Esophagus (tissue), 2 donors: ENCODE results near the gene CBY3. TPM values are rescaled to one million over a fixed set of nuclear protein-coding genes. Genes with fewer than 3 reads are reported as not detected.
"Not testable (repeated sequence)": the region's sequence is repeated elsewhere in the genome, so short reads cannot be mapped to it uniquely, and the experiment has no call there.

Experiments
- H3K27ac ChIP-seq, 2 donors: one replicate each; pipeline ENCODE4 v1.5.1; 2013; ENCODE audit warnings: low read depth in 2 of 2, mild to moderate bottlenecking in 2 of 2, inconsistent platforms in 1 of 2, low read length in 1 of 2, moderate library complexity in 1 of 2
- H3K27me3 ChIP-seq, 2 donors: one replicate each; pipeline ENCODE4 v1.6.1; 2013; ENCODE audit warnings: low read length in 2 of 2, control low read depth in 1 of 2, mild to moderate bottlenecking in 1 of 2; ENCODE audit not compliant: insufficient read depth in 2 of 2, control insufficient read depth in 1 of 2
- H3K36me3 ChIP-seq, 2 donors: one replicate each; pipeline ENCODE4 v1.6.1; 2013; ENCODE audit warnings: low read length in 1 of 2; ENCODE audit not compliant: control insufficient read depth in 2 of 2, insufficient read depth in 2 of 2
- H3K4me1 ChIP-seq, 2 donors: one replicate each; pipeline ENCODE4 v1.6.1; 2013; ENCODE audit warnings: low read length in 1 of 2; ENCODE audit not compliant: control insufficient read depth in 2 of 2, insufficient read depth in 2 of 2
- H3K4me3 ChIP-seq, 2 donors: one replicate each; pipeline ENCODE4 v1.5.1; 2013; ENCODE audit warnings: low read length in 2 of 2, mild to moderate bottlenecking in 2 of 2, low read depth in 1 of 2, moderate library complexity in 1 of 2
- H3K9me3 ChIP-seq, 2 donors: one replicate each; pipeline ENCODE4 v1.6.1; 2013; ENCODE audit warnings: mild to moderate bottlenecking in 2 of 2, low read depth in 1 of 2, low read length in 1 of 2, moderate library complexity in 1 of 2; ENCODE audit not compliant: control insufficient read depth in 2 of 2, insufficient read depth in 1 of 2
- WGBS, 2 donors: extraction: QIAGEN DNeasy Blood & Tissue Kit; methylation state at CpG; one replicate each; pipeline ENCODE4 v1.1.7; 2013; 5-methylcytosine and 5-hydroxymethylcytosine counted together
- polyA plus RNA-seq, 2 donors: library from polyadenylated mRNA; stranded (reverse); fragments of 200-250 nt; gene quantifications; one replicate each; pipeline ENCODE4 v1.2.3, GENCODE V29; 2013
- donor health status: healthy with polysubstance abuse.
- donor health status: Bipolar disorder and iron deficiency.

The CBY3 gene
- polyA plus RNA-seq, 2 donors: 0.05 to 0.12 TPM

GRCh38 chr5:179699616-179700237 lies 18.9 kb upstream of the CBY3 start:
- Histone ChIP-seq H3K27ac (peak overlapping the region; percentile 88 to 98), H3K36me3 (peaks cover 0 to 4% of the 10 kb centered on the region in 2 donors), H3K9me3 (no peaks in the 10 kb centered on the region), H3K4me1 (no peaks in the 10 kb centered on the region), H3K4me3 (peak overlapping the region; percentile 84 to 90), H3K27me3 (no peaks in the 10 kb centered on the region)
- 1 to 2% methylated on average over 19 of the region's 19 CpGs for WGBS, 2 donors

- H3K9me3 ChIP-seq: no peaks in the 10 kb centered on the region
- peak within 1 kb of the TSS; percentile 98 for H3K27ac ChIP-seq
- H3K4me1 ChIP-seq: no peaks in the 10 kb centered on the region
- WGBS, 2 donors: 1% methylated on average over 46 to 58 of the region's 58 CpGs
- peaks cover 0 to 4% of the 10 kb centered on the region in 2 donors for H3K36me3 ChIP-seq
- H3K27me3 ChIP-seq: no peaks in the 10 kb centered on the region
- H3K4me3 ChIP-seq: peak within 1 kb of the TSS; percentile 84 to 90
Observed at GRCh38 chr5:179698935-179699615, 18.2 kb upstream of the CBY3 start, which contains the start of gene CANX. TSS of gene CANX (plus strand) at chr5:179698967. CDS start at chr5:179705682, 6,715 bp downstream.

GRCh38 chr5:179697993-179698934 lies 17.4 kb upstream of the CBY3 start:
- no peaks in the 10 kb centered on the region for H3K27me3 ChIP-seq
- H3K4me3 ChIP-seq: peak overlapping the region; percentile 84 to 90
- peaks cover 0 to 4% of the 10 kb centered on the region in 2 donors for H3K36me3 ChIP-seq
- no peaks in the 10 kb centered on the region for H3K9me3 ChIP-seq
- 2% methylated on average over 64 to 72 of the region's 72 CpGs for WGBS, 2 donors
- no peaks in the 10 kb centered on the region for H3K4me1 ChIP-seq
- peak overlapping the region; percentile 98 for H3K27ac ChIP-seq

- peak overlapping the region in 1 of 2 donors; percentile 84 for H3K4me3 ChIP-seq
- 91 to 94% methylated on average over 15 of the region's 15 CpGs for WGBS, 2 donors
Observed at GRCh38 chr5:179697543-179697942, 16.7 kb upstream of the CBY3 start.

GRCh38 chr5:179697108-179697507 lies 16.3 kb upstream of the CBY3 start:
- H3K9me3 ChIP-seq: no peaks in the 10 kb centered on the region
- WGBS, 2 donors: 95 to 97% methylated on average over 2 of the region's 2 CpGs
- H3K27me3 ChIP-seq: no peaks in the 10 kb centered on the region
- no peak overlapping the region for H3K4me3 ChIP-seq
- no peaks in the 10 kb centered on the region for H3K4me1 ChIP-seq
- peak overlapping the region in 1 of 2 donors; percentile 98 for H3K27ac ChIP-seq
- H3K36me3 ChIP-seq: peaks cover 0 to 4% of the 10 kb centered on the region in 2 donors

More at GRCh38 chr5:179697543-179697942, 16.7 kb upstream of the CBY3 start:
- H3K4me1 ChIP-seq, H3K27me3 ChIP-seq, H3K36me3 ChIP-seq, H3K9me3 ChIP-seq: not testable (repeated sequence)
- H3K27ac ChIP-seq: peak overlapping the region; percentile 94 to 98

- Histone ChIP-seq H3K27ac (no peak overlapping the region), H3K27me3 (no peaks in the 10 kb centered on the region), H3K4me3 (no peak overlapping the region), H3K36me3 (no peaks in the 10 kb centered on the region), H3K9me3 (no peaks in the 10 kb centered on the region), H3K4me1 (no peaks in the 10 kb centered on the region)
- 92 to 93% methylated on average over 3 of the region's 3 CpGs for WGBS, 2 donors
Observed at GRCh38 chr5:179696603-179697002, 15.8 kb upstream of the CBY3 start.

- Histone ChIP-seq H3K27ac (no peak overlapping the region), H3K27me3 (no peaks in the 10 kb centered on the region), H3K4me3 (no peak overlapping the region), H3K36me3 (no peaks in the 10 kb centered on the region), H3K4me1 (no peaks in the 10 kb centered on the region), H3K9me3 (no peaks in the 10 kb centered on the region)
- WGBS, 2 donors: 87 to 92% methylated on average over 6 of the region's 6 CpGs
Observed at GRCh38 chr5:179694561-179694960, 13.7 kb upstream of the CBY3 start.

- not testable (repeated sequence) for H3K4me1 ChIP-seq, H3K9me3 ChIP-seq, H3K4me3 ChIP-seq, H3K36me3 ChIP-seq, H3K27me3 ChIP-seq, H3K27ac ChIP-seq
- WGBS, 2 donors: 84 to 88% methylated on average over 9 of the region's 9 CpGs
Observed at GRCh38 chr5:179689212-179689611, 8.4 kb upstream of the CBY3 start.

GRCh38 chr5:179680014-179680779 lies 637 bp downstream of the CBY3 start:
- Histone ChIP-seq H3K36me3 (no peaks in the 10 kb centered on the region), H3K27me3 (no peaks in the 10 kb centered on the region), H3K9me3 (no peaks in the 10 kb centered on the region), H3K27ac (no peak overlapping the region), H3K4me1 (peaks cover 4 to 7% of the 10 kb centered on the region in 2 donors), H3K4me3 (no peak overlapping the region)
- 89 to 93% methylated on average over 9 of the region's 9 CpGs for WGBS, 2 donors
